HL-60 (cell line): ENCODE results near the gene TXNDC2.

Experiments used
- DNase-seq, 2 experiments: peaks; one replicate each; pipeline ENCODE4 v3.0.0-alpha.2; 2010 to 2020; ENCODE audit warnings: low read depth in 1 of 2, low spot score in 1 of 2
- H3K27ac ChIP-seq: fragments of 250-450 bp; sonication (Bioruptor Pico); replicated peaks from 2 replicates; pipeline ENCODE4 v1.5.1; 2020; ENCODE audit warnings: mild to moderate bottlenecking, moderate library complexity
- H3K27me3 ChIP-seq: fragments of 250-450 bp; sonication (Bioruptor Pico); 2 replicates; pipeline ENCODE4 v1.5.1; 2021; ENCODE audit warnings: mild to moderate bottlenecking, moderate library complexity; ENCODE audit not compliant: insufficient read depth, poor library complexity, severe bottlenecking
- H3K4me3 ChIP-seq: replicated peaks from 2 replicates; pipeline ENCODE4 v1.5.1; 2011; ENCODE audit warnings: mild to moderate bottlenecking, control low read depth, low read length; ENCODE audit not compliant: insufficient read depth
- CTCF ChIP-seq: IDR thresholded peaks from one replicate; pipeline ENCODE4 v1.5.1; 2011; ENCODE audit warnings: low read length, control low read depth, inconsistent platforms; ENCODE audit not compliant: insufficient read depth
- GABPA ChIP-seq: IDR thresholded peaks from 2 replicates; pipeline ENCODE4 v1.6.1; 2012; ENCODE audit warnings: low read depth
- POLR2AphosphoS5 ChIP-seq: IDR thresholded peaks from 2 replicates; pipeline ENCODE4 v1.6.1; 2012; ENCODE audit warnings: low read depth
- REST ChIP-seq: IDR thresholded peaks from 2 replicates; pipeline ENCODE4 v1.6.1; 2012; ENCODE audit warnings: low read depth; ENCODE audit not compliant: insufficient replicate concordance
- SPI1 ChIP-seq: IDR thresholded peaks from 2 replicates; pipeline ENCODE4 v1.6.1; 2012; ENCODE audit warnings: low read depth, mild to moderate bottlenecking, borderline replicate concordance

The TXNDC2 gene

GRCh38 chr18:9922592-9923311 lies 37.0 kb downstream of the TXNDC2 start:
- TF ChIP-seq REST (no peak), SPI1 (no peak), CTCF (no peak), GABPA (no peak), POLR2AphosphoS5 (no peak)
- no peaks in the 10 kb centered on the region for H3K27me3 ChIP-seq
- no peak overlapping the region for H3K27ac ChIP-seq
- no peak overlapping the region for H3K4me3 ChIP-seq
- DNase-seq = no peak

- Histone ChIP-seq H3K27me3 (no peaks in the 10 kb centered on the region), H3K4me3 (no peak overlapping the region), H3K27ac (no peak overlapping the region)
- DNase-seq = no peak
- TF ChIP-seq CTCF (no peak), POLR2AphosphoS5 (no peak), SPI1 (no peak), GABPA (no peak), REST (no peak)
Measured at GRCh38 chr18:9924371-9924943, 38.7 kb downstream of the TXNDC2 start.

GRCh38 chr18:9925369-9925768 lies 39.6 kb downstream of the TXNDC2 start:
- no peak for DNase-seq
- no peak overlapping the region for H3K27ac ChIP-seq

More at GRCh38 chr18:9925369-9925768, 39.6 kb downstream of the TXNDC2 start:
- TF ChIP-seq GABPA = no peak
- no peak for TF ChIP-seq REST
- TF ChIP-seq POLR2AphosphoS5 = no peak
- TF ChIP-seq SPI1 = no peak
- TF ChIP-seq CTCF = no peak
- Histone ChIP-seq H3K27me3 (no peaks in the 10 kb centered on the region), H3K4me3 (no peak overlapping the region)
